GM21528 (cell line): ENCODE data around the gene ASB7.
"Not testable (repeated sequence)": the region's sequence is repeated elsewhere in the genome, so short reads cannot be mapped to it uniquely, and the experiment has no call there.

Experiments
- ATAC-seq: cut with Tn5 transposase; IDR thresholded peaks from one replicate; pipeline ENCODE4 v1.9.1; 2021; ENCODE audit warnings: mild to moderate bottlenecking, moderate library complexity; ENCODE audit not compliant: unreplicated experiment, low FRiP score

The ASB7 gene

DNA sequence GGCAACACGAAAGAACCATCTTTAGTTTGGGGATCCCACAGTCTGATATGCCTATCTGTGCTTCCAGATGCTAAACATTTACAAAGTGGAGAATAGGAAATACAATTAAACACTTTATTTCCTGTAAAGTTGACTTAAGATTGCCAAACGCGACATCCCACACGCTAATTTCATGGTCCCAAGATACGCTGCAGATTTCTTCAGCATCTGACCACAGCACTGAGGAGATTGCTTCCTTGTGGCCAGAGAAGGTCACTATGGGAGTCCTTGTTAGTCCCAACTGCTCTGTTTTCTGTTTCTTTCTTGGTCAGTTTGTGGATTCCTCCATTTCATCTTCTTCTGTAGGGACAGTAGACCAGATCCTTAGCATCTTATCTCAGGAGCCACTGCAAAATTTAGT is 43.3 kb downstream of the ASB7 start:
- no peak for ATAC-seq

DNA sequence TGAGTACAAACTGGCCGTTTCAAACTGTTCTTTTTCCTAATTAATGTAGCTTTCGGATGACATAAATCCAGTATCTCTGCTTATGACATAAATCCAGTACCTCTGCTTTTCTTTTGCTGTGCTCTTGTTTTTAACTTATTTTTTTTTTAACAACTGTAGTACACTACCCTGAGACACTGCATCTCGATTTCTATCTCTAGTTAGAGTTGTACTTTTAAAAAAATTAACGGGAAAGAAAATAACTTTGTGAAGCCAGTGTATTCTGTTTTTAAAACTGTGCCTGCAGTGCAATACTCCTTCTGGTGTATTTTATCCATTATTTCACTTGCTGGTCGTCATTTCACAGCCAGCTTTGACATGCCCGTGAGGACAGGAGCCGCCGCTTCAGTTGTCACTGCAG is 46.6 kb downstream of the ASB7 start:
- ATAC-seq = no peak

DNA sequence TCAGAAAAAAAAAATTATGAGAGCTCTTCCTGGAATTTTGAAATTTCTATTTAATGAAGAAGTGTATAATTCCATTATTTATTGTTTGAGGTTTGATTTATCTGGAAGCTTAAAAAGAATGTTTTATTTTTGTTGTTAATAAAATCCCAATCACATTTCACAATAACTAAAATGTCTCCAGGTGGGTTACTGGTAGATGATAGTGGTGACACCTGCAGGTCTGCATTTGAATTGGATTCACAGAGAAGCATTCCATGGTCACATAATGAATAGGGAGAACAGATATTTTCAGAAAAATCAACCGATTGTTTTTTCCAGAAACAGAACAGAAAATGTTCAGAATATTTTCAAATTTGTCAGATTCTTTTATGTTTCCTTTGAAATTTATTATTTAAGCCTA is 48.3 kb downstream of the ASB7 start:
- no peak for ATAC-seq

DNA sequence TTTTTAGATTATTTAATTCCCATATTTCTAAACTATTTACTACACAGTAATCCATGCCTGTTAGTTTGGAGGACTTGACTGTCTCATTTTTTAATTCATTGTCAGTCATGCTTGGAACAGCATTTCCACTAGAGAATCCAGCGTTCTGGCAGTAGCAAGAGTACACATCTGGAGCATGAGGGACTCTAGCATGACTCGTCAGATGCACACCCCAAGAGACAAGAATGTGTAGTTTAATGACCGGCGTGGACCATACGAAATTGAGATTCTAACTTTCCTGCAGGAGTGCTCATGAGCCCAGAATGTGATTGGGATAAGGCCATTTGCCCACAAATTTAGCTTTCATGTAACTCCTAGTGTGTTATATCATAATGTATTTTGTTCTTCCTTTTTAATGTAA is 48.9 kb downstream of the ASB7 start:
- no peak for ATAC-seq

DNA sequence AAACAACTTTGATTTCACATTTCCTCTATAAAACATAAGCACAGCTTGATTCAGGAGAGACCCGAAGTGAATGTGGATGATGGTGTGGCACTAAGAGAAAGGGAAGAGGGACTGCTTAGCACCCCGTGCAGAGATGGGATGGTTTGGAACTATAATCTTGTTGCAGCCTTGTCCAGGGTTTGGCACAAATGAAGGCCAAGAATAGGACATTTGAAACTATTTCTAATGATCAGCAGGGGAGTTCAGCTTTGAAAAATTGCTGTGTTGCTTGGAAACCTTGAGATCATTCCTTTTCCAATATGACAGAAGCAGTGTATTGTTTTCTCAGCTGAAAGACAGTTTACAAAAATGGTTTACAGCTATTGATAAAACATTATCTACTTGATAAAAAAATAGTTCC is 49.7 kb downstream of the ASB7 start:
- ATAC-seq = no peak

DNA sequence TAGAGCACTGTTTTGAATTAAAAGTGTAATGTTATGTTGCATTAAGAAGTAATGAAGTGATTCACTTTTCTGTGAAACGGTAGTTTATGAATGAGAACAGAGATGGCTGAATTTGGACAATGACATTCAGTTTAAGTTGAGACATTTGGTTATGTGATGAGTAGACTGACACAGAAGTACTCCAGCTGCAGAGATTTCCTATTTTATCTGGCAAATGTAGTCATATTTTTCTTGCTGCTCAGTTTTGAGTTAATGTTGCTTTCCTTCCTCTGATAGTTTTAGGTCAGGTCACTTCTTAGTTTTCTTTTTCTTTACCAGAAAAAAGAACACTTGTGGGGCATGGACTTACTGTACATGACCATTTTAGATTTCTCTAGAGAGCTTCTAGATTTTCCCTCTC is 51.2 kb downstream of the ASB7 start:
- no peak for ATAC-seq

DNA sequence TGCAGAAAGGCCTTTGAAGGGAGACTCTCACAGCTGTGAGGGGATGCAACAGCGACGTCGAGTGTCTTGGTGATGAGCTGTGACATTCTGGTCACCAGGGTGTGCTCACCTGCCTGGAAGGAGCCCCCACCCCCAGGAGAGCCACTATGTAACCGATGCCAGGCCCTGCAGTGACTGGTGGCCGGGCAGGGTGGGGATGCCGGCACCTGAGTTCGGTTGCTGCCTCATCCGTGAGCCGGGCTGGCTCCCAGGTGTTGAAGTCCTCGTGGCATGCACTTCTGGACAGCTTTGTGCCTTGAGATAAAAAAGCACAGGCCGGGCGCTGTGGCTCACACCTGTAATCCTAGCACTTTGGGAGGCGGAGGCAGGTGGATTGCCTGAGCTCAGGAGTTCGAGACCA is 56.5 kb downstream of the ASB7 start:
- no peak for ATAC-seq

DNA sequence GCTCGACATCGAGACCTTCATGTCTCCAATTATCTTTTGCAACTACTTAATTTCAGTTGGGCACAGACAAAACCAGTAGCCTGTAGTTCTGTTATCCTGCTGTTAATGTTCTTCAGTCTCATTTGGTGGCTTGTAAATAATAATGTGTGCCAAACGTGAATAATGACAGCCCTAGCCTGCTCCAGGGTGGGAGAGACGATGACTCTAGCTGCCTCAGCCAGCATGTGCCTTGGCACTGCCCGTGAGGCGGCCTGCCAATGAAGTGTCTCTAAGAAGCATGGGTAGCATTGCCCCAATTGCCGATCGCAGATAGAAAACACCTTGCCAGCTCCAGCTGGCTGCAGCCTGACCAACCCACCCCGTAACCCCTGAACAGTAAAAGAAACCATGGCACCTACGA is 58.8 kb downstream of the ASB7 start:
- no peak for ATAC-seq

DNA sequence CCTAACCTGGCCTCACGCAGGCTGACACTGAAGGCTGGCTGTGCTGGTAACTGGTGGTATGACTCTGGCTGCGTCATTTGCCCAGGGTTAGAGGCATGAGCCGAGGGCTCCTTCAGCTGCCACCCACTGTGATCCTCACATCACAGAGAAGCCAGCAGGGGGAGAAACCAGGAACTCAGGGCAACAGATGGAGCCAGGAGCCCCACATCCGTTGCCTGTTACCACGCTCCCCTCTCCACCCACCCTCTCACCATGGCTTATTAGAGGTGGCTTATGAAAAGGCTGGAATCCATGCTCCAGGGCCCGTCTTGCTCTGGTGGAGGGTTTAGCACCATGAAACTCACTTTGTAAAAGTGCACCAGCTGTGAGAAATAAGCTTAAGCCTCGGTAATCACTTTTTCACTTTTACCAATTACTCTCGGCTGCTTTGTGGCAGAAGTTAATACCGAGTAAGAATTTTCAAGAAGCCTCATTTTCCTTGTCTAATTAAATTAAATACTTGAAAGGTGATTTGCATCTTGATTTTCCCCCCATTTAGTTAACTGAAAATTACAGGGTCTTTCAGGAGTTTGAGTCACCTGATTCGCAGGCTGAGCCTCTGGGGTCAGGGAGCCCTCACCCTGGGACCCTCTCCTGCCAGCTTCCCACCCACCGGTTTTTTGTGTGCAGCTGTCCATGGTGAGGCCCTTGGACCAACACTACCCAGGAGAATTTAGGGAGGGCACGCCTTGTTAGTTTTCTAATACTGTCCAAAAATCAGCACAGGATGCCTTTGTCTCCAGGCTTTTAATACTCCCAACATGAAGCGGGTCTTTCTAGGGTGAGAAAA is 60.9 kb downstream of the ASB7 start:
- no peak for ATAC-seq

DNA sequence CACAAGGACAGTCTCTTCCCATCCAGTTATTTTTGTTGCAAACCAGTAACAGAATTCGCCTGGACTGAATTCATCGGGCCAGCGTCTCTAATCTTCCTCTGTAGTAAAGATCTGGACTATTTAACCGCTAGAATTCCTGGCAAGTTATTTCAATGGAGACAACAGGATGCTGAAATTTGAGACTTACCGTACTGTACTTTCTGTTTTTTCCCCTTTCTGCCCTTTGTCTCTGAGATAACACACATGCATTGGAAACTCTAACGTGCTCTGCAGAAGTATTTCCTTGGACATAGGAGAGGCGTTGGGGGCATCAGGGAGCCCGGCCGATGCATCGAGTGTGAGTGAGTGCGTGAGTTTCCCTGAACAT is 61.5 kb downstream of the ASB7 start:
- no peak for ATAC-seq

DNA sequence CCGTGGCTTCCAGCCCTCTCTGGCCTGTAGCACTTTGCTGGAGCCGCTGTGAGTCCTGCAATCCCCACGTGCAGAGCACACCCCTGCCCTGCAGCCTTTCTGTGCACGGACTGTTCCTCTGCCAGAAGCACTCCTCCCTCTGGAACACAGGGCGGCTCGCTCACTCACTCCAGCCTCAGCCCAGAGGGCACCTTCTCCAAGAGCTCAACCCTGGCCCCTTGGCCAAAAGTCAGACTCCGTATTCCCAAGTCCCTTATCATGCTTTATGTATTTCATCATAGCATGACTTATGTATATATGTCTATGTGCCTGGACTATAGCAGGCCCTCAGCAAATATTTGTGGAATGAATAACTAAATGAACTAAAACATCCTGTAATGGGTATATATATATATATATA is 63.2 kb downstream of the ASB7 start:
- ATAC-seq = no peak

DNA sequence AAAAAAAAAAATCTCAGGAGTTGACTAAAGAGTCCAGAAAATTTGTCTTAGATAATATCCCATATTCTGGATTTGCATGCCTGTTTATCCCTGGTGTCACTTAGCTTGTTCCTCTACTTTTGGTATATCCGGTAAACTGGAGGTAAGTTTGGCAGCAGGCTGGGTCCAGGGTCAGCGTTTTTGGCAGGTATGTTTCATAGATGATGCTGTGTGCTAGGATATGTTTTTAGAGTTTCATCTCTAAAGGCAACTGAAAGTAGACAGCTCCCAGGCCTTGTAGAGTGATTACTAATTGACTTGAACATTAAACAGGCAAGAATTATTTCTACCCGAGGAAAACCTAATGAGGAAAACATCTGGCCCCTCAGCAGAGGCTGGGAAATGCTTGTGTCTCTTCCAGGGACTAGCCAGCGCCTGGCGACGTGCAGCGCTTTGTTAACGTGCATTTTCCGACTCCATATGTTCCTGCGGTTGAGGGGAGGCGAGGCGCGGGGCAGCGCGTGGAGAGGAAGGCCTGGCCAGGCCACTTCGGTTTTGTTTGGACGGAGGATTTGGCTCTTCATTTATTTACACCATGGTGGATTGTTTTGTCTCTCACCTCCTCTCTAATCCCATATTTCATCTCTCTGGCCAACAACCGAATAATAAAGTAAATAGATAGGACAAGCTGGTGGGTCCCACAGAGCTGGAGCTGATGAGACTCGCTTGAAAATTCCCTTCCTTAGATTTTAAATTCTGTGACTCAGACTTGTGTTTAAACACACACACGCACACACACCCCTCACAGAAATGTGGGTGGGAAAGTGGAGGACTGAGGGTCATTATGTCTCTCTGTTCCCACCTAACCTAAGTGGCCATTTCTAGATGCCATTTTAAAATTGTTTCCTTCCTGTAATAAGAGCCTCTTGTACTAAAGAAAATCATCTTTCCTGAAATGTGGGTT is 65.3 kb downstream of the ASB7 start:
- ATAC-seq = no peak

DNA sequence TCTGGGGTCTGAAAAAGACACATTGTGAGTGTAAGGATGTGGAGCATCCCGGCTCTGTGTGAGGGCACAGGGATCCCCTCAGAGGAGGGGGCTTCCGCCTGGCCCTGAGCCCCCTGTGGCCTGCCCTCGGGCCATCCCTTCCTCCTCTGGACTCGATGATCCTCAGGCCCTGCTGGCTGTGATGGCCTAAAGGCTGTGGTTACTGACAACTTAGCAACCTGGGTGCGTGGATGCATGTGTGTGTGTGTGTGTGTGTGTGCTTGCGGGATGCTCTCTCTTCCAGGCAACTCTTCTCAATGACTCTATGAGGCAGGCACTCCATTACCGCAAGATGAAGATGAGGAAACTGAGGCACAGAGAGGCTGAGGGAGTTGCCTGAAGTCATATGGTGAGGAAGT is 66.0 kb downstream of the ASB7 start:
- no peak for ATAC-seq

DNA sequence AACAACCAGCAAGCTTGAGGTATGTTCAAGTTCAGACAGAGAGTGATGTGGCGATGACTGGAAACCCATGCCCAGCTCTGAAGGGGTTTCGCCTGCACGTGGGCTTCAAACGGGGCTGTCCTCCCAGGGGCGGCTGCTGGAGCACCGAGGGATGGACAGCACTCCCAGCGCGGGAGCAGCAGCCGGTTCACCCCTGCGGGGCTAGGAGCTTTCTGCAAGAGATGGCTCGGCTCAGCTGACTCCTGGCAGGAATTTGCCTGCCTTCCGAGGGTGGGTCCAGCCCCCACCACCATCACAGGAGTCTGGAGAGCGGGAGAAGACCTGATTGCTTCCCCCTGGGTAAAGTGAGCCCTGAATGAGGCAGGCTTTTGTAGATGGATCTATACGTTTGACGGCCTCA is 66.9 kb downstream of the ASB7 start:
- no peak for ATAC-seq

DNA sequence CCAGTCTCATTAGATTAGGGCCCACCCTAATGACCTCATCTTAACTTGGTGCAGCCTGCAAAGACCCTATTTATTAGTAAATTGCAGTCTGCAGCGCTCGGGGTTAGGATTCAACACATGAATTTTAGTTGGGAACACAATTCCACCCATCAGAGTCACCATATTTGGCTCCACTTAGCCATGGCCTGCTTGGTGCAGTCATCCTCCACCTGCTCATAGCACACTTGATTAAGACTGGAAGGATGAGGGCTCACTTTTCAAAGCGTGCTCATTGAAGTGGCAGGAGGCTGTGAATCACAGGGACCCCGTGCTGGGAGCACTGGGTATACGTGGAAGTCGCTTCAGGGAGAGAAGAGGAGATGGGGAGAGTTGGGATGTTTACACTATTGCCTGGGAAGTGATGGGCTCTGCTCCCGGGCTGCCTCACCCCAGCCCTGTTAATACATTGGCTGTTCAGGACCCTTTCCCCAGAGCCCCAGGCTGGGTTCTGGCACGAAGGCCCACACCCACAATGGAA is 68.2 kb downstream of the ASB7 start:
- ATAC-seq = no peak

DNA sequence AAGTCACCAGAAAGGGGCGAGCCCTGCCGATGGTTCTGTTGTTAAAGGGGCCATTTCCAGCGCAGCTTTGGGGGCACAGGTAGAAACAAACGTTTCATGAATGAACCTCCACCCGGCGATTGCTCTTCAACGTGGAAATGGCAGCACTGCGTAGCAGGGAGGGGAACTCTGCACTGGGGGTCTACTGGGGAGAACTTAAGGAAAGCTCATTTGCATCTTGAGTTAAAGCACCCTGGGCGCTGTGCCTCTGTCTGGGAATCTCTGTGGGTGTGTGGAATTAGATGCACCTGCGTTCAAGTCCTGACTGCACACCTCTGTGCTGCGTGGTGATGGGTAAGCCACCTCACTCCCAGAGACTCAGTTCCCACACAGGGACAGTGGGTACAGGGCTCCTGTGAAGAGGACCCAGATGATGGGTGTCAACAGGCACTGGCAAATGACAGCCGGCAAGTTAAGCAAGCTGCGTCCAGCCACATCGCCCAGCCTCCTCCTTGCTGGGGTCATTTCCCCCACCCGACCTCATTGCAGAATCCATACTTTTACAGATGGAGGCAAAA is 68.8 kb downstream of the ASB7 start:
- no peak for ATAC-seq

DNA sequence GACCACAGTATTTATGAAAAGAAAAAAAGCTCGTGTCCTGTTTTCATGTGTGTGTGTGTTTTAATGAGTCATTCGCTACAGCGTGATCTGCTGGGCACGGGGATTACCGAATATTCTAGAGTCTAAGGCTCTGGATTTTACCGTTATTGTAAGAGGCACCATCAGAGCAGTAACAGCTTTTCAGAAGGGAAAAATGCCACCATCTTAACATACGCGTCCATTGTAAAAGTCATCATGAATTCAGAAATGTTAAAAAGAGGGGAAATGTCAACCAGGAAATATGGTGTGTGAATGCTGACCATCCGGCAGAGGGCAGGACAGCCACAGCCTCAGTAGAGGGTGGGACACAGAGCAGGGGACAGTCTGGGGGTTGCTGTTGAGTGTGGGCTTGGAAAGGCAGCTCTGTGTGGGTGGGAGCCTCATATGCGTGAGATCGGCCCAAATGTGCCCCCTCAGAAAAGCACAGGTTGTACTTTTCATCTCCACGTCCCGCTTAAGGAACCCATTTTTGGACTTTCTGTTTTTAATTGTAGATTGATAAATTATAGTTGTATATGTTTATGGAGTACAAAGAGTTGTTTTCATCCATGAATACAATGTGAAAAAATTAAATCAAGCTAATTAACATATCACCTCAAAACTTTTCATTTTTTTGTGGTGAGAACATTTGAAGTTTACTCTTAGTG is 69.6 kb downstream of the ASB7 start:
- ATAC-seq = no peak

DNA sequence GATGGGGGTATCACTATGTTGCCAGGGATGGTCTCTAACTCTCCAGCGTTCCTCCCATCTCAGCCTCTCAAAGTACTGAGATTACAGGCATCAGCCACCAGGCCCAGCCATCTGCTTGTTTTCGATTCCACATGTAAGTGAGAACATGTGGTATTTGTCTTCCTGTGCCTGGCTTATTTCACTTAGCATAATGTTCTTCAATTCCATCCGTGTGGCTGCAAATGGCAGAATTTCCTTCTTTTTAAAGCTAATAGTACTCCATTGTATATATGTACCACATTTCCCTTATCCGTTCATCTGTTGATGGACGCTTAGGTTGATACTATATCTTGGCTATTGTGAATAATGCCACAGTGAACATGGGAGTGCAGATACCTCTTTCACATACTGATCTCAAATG is 70.6 kb downstream of the ASB7 start:
- no peak for ATAC-seq

DNA sequence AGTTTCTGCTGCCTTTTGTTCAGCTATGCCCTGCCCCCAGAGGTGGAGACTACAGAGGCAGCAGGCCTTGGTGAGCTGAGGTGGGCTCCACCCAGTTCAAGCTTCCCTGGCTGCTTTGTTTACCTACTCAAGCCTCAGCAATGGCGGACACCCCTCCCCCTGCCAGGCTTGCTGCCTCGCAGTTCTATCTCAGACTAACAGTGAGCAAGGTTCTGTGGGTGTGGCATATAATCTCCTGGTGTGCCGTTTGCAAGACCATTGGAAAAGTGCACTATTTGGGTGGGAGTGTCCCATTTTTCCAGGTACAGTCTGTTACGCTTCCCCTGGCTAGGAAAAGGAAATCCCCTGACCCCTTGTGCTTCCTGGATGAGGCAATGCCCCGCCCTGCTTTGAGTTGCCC is 76.8 kb downstream of the ASB7 start:
- ATAC-seq = not testable (repeated sequence)

DNA sequence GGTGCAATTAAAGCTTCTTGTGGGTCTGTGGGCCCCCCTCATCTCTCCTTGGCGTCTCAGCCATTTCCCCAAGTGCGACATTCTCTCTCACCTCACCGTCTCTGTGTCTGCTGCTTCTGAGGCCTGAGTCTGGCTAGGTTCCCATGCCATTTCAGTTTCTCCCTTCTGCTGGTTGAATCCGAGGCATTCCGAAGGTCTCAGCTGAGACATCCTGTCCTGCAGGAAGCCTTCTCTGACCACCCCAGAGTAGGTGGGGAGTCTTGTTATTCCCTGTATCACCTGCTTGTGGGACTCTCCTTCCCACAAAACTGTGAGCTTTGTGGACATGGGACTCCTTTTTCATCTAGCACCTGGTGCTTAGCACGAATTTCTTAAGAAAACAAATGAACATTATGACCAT is 78.3 kb downstream of the ASB7 start:
- no peak for ATAC-seq

DNA sequence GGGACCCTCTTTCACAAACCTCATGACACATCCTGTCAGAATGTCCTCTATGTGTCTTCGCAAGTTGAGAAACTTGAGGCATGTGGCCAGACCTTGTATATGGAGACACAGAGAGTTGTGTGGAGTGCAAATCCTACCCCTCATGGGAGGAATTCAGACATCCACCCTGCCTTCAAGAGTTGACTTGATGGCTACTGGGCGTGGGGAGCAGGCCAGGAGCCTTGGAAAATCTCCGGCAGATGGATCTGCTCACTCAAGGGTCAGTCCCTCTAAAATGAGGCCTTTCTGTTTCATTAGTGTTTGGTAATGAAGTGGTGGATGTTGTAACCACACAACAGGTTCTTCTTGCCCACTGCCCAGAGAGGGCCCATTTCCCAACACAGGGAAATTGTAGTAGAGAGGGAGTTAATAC is 79.0 kb downstream of the ASB7 start:
- ATAC-seq = no peak
